Suprapubic skin (tissue), 4 donors: ENCODE results near the gene TOGARAM2. TPM values are rescaled to one million over a fixed set of nuclear protein-coding genes. Genes with fewer than 3 reads are reported as not detected.

Experiments
- total RNA-seq, 4 donors: library from RNA; depleted of rRNA; stranded (reverse); fragments of >200 nt; gene quantifications; one replicate each; pipeline ENCODE4 v1.1.0, GENCODE V29; 2016

TOGARAM2 gene
- total RNA-seq, 4 donors from 2014 or later = 0.08 to 4.9 (median 1.4) TPM

Other genes starting within 250 kb of the TOGARAM2 start
- 100 to 1,000 TPM; 105 to 151 (median 148) TPM for gene PPP1CB, start 229.5 kb upstream of the TOGARAM2 start, total RNA-seq
- 1 to 10 TPM in 2 of 4 donors, under 1 TPM in 2; 0.26 to 2.3 (median 1.0) TPM for gene SPDYA, start 170.5 kb upstream of the TOGARAM2 start, total RNA-seq
- 10 to 100 TPM in 3 of 4 donors, 1 to 10 TPM in 1; 9.4 to 14.5 (median 10.8) TPM for gene TRMT61B, start 111.0 kb upstream of the TOGARAM2 start, total RNA-seq
- gene WDR43, start 86.6 kb upstream of the TOGARAM2 start, total RNA-seq = 10 to 100 TPM; 49.3 to 92.5 (median 62.2) TPM
- gene PCARE, start 93.2 kb downstream of the TOGARAM2 start, total RNA-seq = under 1 TPM; 0.04 to 0.34 (median 0.14) TPM
- gene CLIP4, start 134.1 kb downstream of the TOGARAM2 start, total RNA-seq = 100 to 1,000 TPM in 1 of 4 donors, 10 to 100 TPM in 3; 61.9 to 173 (median 67.4) TPM